Measurements from ENCODE around the gene CCR7.
"Not testable (repeated sequence)": the region's sequence is repeated elsewhere in the genome, so short reads cannot be mapped to it uniquely, and the experiment has no call there.

GRCh38 chr17:40586264-40586663, 21.0 kb upstream of the CCR7 start:
- TF ChIP-seq POLR2A (IDR thresholded peaks at IDR 0.05); CTCF (IDR thresholded peaks at IDR 0.05 in 4 of 5, conservative IDR thresholded peaks at IDR 0.05 in 1 of 5): not testable (repeated sequence)

Measured in gastrocnemius medialis (tissue), 4 donors.